ENCODE measurements around the gene CSGALNACT2. TPM values are rescaled to one million over a fixed set of nuclear protein-coding genes. Genes with fewer than 3 reads are reported as not detected.

CSGALNACT2 gene
- polyA plus RNA-seq, 1 of the 3 experiments (the other 2 are of a cell fraction) = 11.5 TPM

DNA sequence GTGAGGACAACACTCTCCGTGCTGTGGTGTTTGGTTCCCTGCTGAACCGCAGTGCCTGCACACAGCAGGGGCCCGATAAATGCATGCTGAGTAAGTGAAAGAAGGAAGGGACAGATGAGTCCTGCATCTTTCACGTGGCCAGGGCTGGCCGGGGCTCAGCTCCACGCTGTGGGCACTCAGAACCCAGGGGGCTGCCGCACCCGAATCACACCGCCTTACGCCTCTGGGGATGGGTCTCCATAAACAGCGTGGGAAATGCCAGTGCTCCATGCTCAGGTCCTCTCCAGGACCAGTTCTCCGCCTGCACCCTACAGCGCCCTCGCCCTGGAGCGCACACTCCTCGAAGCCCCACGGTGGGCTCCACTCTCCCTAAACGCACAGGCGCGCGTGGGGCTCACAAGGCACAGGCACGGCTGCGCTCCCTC lies 90.5 kb downstream of the CSGALNACT2 start:
- no peaks in the 10 kb centered on the region for H3K9me2 ChIP-seq
- DNase-seq = no peak
- no peaks in the 10 kb centered on the region; a peak in 1 of 4 replicates for H3K4me1 ChIP-seq (ENCODE audit: control insufficient read depth in 1 of 2, insufficient read depth in 2 of 2, low read depth in 1 of 2, low read length in 1 of 2)
- no peak overlapping the region for H2AFZ ChIP-seq (ENCODE audit: low read depth)
- TF ChIP-seq FOXM1 (IDR thresholded peaks at IDR 0.05; ENCODE audit: low read depth) = no peak
- TF ChIP-seq GATA2 (CRISPR knock-in tag; IDR thresholded peaks at IDR 0.05) = no peak
- TF ChIP-seq SMC3 (IDR thresholded peaks at IDR 0.05; ENCODE audit: low read depth, low read length) = no peak
- TF ChIP-seq, protein P1, sequence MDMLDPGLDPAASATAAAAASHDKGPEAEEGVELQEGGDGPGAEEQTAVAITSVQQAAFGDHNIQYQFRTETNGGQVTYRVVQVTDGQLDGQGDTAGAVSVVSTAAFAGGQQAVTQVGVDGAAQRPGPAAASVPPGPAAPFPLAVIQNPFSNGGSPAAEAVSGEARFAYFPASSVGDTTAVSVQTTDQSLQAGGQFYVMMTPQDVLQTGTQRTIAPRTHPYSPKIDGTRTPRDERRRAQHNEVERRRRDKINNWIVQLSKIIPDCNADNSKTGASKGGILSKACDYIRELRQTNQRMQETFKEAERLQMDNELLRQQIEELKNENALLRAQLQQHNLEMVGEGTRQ (IDR thresholded peaks at IDR 0.05; ENCODE audit: borderline replicate concordance, low read depth, low read length) = no peak
- no peak for TF ChIP-seq TAF1 (IDR thresholded peaks at IDR 0.05; ENCODE audit: borderline replicate concordance, low read depth, low read length)
- TF ChIP-seq ELF1 (IDR thresholded peaks at IDR 0.05) = no peak
- TF ChIP-seq YY1 (IDR thresholded peaks at IDR 0.05; ENCODE audit: low read depth) = no peak
- TF ChIP-seq MEF2A (IDR thresholded peaks at IDR 0.05; ENCODE audit: borderline replicate concordance, low read depth) = no peak
- TF ChIP-seq GABPA (IDR thresholded peaks at IDR 0.05; ENCODE audit: low read depth) = no peak
- TF ChIP-seq, protein P2, sequence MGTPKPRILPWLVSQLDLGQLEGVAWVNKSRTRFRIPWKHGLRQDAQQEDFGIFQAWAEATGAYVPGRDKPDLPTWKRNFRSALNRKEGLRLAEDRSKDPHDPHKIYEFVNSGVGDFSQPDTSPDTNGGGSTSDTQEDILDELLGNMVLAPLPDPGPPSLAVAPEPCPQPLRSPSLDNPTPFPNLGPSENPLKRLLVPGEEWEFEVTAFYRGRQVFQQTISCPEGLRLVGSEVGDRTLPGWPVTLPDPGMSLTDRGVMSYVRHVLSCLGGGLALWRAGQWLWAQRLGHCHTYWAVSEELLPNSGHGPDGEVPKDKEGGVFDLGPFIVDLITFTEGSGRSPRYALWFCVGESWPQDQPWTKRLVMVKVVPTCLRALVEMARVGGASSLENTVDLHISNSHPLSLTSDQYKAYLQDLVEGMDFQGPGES (IDR thresholded peaks at IDR 0.05; ENCODE audit: low read depth, low read length) = no peak
- no peak for TF ChIP-seq EZH2phosphoT487 (IDR thresholded peaks at IDR 0.05; ENCODE audit: borderline replicate concordance, low read depth)
- TF ChIP-seq MXI1 (IDR thresholded peaks at IDR 0.05; ENCODE audit: low read depth, low read length) = no peak
- no peak for TF ChIP-seq RAD21 (IDR thresholded peaks at IDR 0.05; ENCODE audit: low read length)
- TF ChIP-seq TEAD4 (IDR thresholded peaks at IDR 0.05; ENCODE audit: borderline replicate concordance, insufficient read depth) = no peak
- H3K27ac ChIP-seq (ENCODE audit: low read depth in 2 of 2, low read length in 1 of 2) = no peak overlapping the region
- peaks cover 33% of the 10 kb centered on the region for H3K27me3 ChIP-seq (ENCODE audit: insufficient read depth)
- no peak overlapping the region for H3K4me2 ChIP-seq
- H4K20me1 ChIP-seq (ENCODE audit: insufficient read depth) = no peaks in the 10 kb centered on the region
- H3K36me3 ChIP-seq (replicated peaks in 1 of 2; ENCODE audit: control insufficient read depth in 1 of 2, insufficient read depth in 2 of 2, low read length in 1 of 2) = no peaks in the 10 kb centered on the region
- no peaks in the 10 kb centered on the region for H3F3A ChIP-seq (replicated peaks; ENCODE audit: insufficient read depth)
- POLR2A ChIA-PET = no interaction called here
- H3K9me3 ChIP-seq = no peaks in the 10 kb centered on the region
- no peaks in the 10 kb centered on the region for H3K79me2 ChIP-seq (ENCODE audit: insufficient read depth)
- H3K9ac ChIP-seq = no peak overlapping the region
- H3K4me3 ChIP-seq (ENCODE audit: low read depth in 2 of 2, low read length in 1 of 2) = no peak overlapping the region
- WGBS (ENCODE audit: low lambda C conversion rate) = 39% methylated on average over 17 of the region's 23 CpGs
- CTCF ChIA-PET = no interaction called here

DNA sequence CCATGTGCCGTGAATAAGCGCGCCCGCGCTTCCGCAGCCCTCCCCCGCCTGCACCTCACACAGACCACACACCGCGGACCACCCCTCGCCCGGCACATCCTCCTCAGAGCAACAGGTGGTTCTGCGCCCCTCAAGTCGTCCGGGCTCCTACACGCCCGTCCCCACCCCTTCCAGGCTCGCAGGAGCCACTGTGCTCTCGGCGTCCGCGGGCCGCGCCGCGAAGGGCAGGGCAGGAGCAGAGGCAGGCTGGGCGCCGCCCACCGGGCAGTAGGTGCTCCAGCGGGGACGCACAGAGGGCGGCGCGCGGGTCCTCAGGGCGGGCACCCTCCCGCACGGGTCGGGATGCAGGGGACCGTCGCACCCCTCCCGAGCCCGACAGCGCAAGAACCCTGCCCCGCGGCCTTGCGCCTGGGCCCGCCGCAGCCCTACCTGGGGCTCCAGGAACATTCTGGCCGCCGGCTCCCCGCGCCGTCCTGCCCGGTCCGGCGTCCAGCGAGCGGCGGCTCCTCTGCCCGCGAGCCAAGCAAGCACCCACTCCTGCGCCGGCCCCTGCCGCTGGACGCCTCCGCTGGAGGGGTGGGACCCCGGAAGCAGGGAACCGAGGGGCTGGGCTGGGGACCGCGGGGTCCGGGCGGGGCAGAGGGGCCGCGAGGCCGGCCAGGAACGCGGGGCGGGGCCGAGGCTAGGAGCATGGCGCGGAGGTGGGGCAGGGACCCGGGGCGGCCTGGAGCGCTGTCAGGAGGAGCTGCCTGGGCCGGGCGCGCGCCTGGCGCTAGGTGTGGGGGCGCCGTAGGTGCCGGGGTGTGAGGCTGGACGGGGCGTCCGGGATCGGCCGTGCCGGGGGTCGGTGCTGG lies 91.2 kb downstream of the CSGALNACT2 start:
- Histone ChIP-seq H3K27ac (ENCODE audit: low read depth in 2 of 2, low read length in 1 of 2) (no peak overlapping the region), H3K79me2 (ENCODE audit: insufficient read depth) (no peaks in the 10 kb centered on the region), H3K36me3 (replicated peaks in 1 of 2; ENCODE audit: control insufficient read depth in 1 of 2, insufficient read depth in 2 of 2, low read length in 1 of 2) (no peaks in the 10 kb centered on the region), H4K20me1 (ENCODE audit: insufficient read depth) (no peaks in the 10 kb centered on the region), H3F3A (replicated peaks; ENCODE audit: insufficient read depth) (no peaks in the 10 kb centered on the region), H3K27me3 (ENCODE audit: insufficient read depth) (peaks cover 33% of the 10 kb centered on the region), H3K4me2 (no peak overlapping the region), H3K9ac (no peak overlapping the region), H2AFZ (ENCODE audit: low read depth) (no peak overlapping the region), H3K9me3 (no peaks in the 10 kb centered on the region), H3K4me1 (ENCODE audit: control insufficient read depth in 1 of 2, insufficient read depth in 2 of 2, low read depth in 1 of 2, low read length in 1 of 2) (no peaks in the 10 kb centered on the region; a peak in 1 of 4 replicates), H3K4me3 (ENCODE audit: low read depth in 2 of 2, low read length in 1 of 2) (peak overlapping the region in 1 of 2 experiments; percentile 8; a peak in 1 of 4 replicates), H3K9me2 (no peaks in the 10 kb centered on the region)
- POLR2A ChIA-PET = no interaction called here
- CTCF ChIA-PET = interaction anchor here (0.8 to 1.1 kb wide), 2 partner anchors 27 to 53 kb away, joined by 3 to 4 read pairs; no protein-coding TSS in a partner anchor
- peak; percentile 74 for DNase-seq
- 2% methylated on average over 15 of the region's 99 CpGs for WGBS (ENCODE audit: low lambda C conversion rate)
- TF ChIP-seq RXRA (IDR thresholded peaks at IDR 0.05; ENCODE audit: borderline replicate concordance, low read depth) (no peak), SIN3A (IDR thresholded peaks at IDR 0.05; ENCODE audit: borderline replicate concordance, low read depth, low read length) (no peak), ELF1 (IDR thresholded peaks at IDR 0.05) (no peak), EZH2phosphoT487 (IDR thresholded peaks at IDR 0.05; ENCODE audit: borderline replicate concordance, low read depth) (no peak), NRF1 (IDR thresholded peaks at IDR 0.05; ENCODE audit: low read depth, low read length) (no peak), MEF2A (IDR thresholded peaks at IDR 0.05; ENCODE audit: borderline replicate concordance, low read depth) (no peak), GABPA (IDR thresholded peaks at IDR 0.05; ENCODE audit: low read depth) (no peak)

All from SK-N-SH (cell line).